CD4-positive, alpha-beta T cell treated with Interleukin-10 for 1 hour (primary cell): ENCODE data around the gene MIF4GD.
A peak's percentile ranks its signal among the peaks of the same experiment; 100 is the strongest.
"Not testable (repeated sequence)": the region's sequence is repeated elsewhere in the genome, so short reads cannot be mapped to it uniquely, and the experiment has no call there.

Experiments
- DNase-seq: peaks from one replicate; pipeline ENCODE4 v3.0.0-alpha.2; 2020

Gene MIF4GD

GRCh38 chr17:75288359-75288758, 17.3 kb upstream of the MIF4GD start:
- no peak for DNase-seq

GRCh38 chr17:75287221-75287620, 16.2 kb upstream of the MIF4GD start:
- DNase-seq = no peak

- DNase-seq = no peak
These were observed 14.1 kb upstream of the MIF4GD start for GRCh38 chr17:75285123-75285522.

- DNase-seq = not testable (repeated sequence)
These were observed 9.2 kb upstream of the MIF4GD start for GRCh38 chr17:75280189-75280588.

- no peak for DNase-seq
These were observed 6.6 kb upstream of the MIF4GD start for GRCh38 chr17:75277664-75278071.

GRCh38 chr17:75273977-75274708, 3.1 kb upstream of the MIF4GD start:
- DNase-seq = no peak

- DNase-seq = no peak
These were observed 1.8 kb upstream of the MIF4GD start for GRCh38 chr17:75272848-75273184.

GRCh38 chr17:75271955-75272847, 1.2 kb upstream of the MIF4GD start:
- no peak for DNase-seq

GRCh38 chr17:75271233-75271954, 363 bp upstream of the MIF4GD start:
- peak; percentile 90 for DNase-seq

GRCh38 chr17:75270218-75270965, 639 bp downstream of the MIF4GD start:
- peak; percentile 52 for DNase-seq

GRCh38 chr17:75269844-75270217, 1.2 kb downstream of the MIF4GD start:
- DNase-seq = no peak

GRCh38 chr17:75267411-75268232, 3.4 kb downstream of the MIF4GD start:
- DNase-seq = no peak

GRCh38 chr17:75267153-75267410, 3.9 kb downstream of the MIF4GD start:
- DNase-seq = no peak

- no peak for DNase-seq
These were observed 4.5 kb downstream of the MIF4GD start for GRCh38 chr17:75266316-75267152.

GRCh38 chr17:75265614-75266315, 5.3 kb downstream of the MIF4GD start:
- no peak for DNase-seq

- no peak for DNase-seq
These were observed 8.0 kb downstream of the MIF4GD start for GRCh38 chr17:75263055-75263454.

- no peak for DNase-seq
These were observed 8.9 kb downstream of the MIF4GD start for GRCh38 chr17:75262112-75262606.

GRCh38 chr17:75261336-75262111, 9.5 kb downstream of the MIF4GD start, which contains the start of the genes GGA3 and MRPS7:
TSS of gene GGA3 (minus strand) at chr17:75261606. CDS start at chr17:75261587, 19 bp downstream.
TSS of gene MRPS7 (plus strand) at chr17:75261879. CDS start at chr17:75261901, 22 bp downstream.
- DNase-seq = peak; percentile 96

GRCh38 chr17:75260641-75261335, 10.2 kb downstream of the MIF4GD start:
- DNase-seq = peak; percentile 68
